HEK293 (cell line): ENCODE data around the gene NDUFB10.
A peak's percentile ranks its signal among the peaks of the same experiment; 100 is the strongest.

Experiments used
- CTCF ChIA-PET: fragments of 350-600 bp; formaldehyde crosslinking; extraction: SDS; loops from one replicate; lab custom pipeline; 2021; ENCODE audit warnings: antibody characterized with exemption; lab: Yijun Ruan, JAX
- POLR2A ChIA-PET: fragments of 300-600 bp; formaldehyde crosslinking; extraction: SDS; loops from one replicate; lab custom pipeline; 2020; ENCODE audit warnings: antibody characterized with exemption, inconsistent platforms; lab: Yijun Ruan, JAX
- H3K27ac ChIP-seq: fragments of 200-500 bp; sonication (Bioruptor generic); 2 replicates; pipeline ENCODE4 v1.5.1; 2014; ENCODE audit warnings: low read depth, low read length, control low read depth, inconsistent platforms; ENCODE audit errors: extremely low read depth
- H3K36me3 ChIP-seq, 2 experiments: fragments of 200-500 bp in 1 of 2; sonication (Bioruptor generic) in 1 of 2; 1 replicate in 1 of 2; 2 replicates in 1 of 2; pipeline ENCODE4 v1.5.1; 2014 to 2017; ENCODE audit warnings: inconsistent platforms in 2 of 2, low read length in 2 of 2; ENCODE audit not compliant: control insufficient read depth in 2 of 2, insufficient read depth in 1 of 2
- H3K4me1 ChIP-seq: fragments of 200-500 bp; sonication (Bioruptor generic); 2 replicates; pipeline ENCODE4 v1.5.1; 2014; ENCODE audit warnings: mild to moderate bottlenecking, low read length, inconsistent platforms; ENCODE audit not compliant: control insufficient read depth, insufficient read depth
- H3K4me3 ChIP-seq: 2 replicates; pipeline ENCODE4 v1.5.1; 2011; ENCODE audit warnings: low read depth, mild to moderate bottlenecking, control low read depth, low read length, moderate library complexity
- H3K9me3 ChIP-seq: fragments of 200-500 bp; sonication (Bioruptor generic); 2 replicates; pipeline ENCODE4 v1.5.1; 2014; ENCODE audit warnings: low read depth, low read length, inconsistent platforms; ENCODE audit not compliant: control insufficient read depth, insufficient read depth
- ATF2 ChIP-seq: fragments of 450-650 bp; formaldehyde crosslinking; IDR thresholded peaks from 2 replicates; pipeline ENCODE4 v1.5.1; 2016; ENCODE audit warnings: missing biosample characterization, missing genetic modification characterization, low read depth
- GLIS2 ChIP-seq: fragments of 450-650 bp; formaldehyde crosslinking; IDR thresholded peaks from 2 replicates; pipeline ENCODE4 v1.5.1; 2016; ENCODE audit warnings: missing biosample characterization, missing genetic modification characterization
- IKZF3 ChIP-seq: fragments of 450-650 bp; IDR thresholded peaks from 2 replicates; pipeline ENCODE4 v1.5.0; 2018; ENCODE audit warnings: missing biosample characterization, mild to moderate bottlenecking, missing genetic modification characterization, moderate library complexity
- KLF1 ChIP-seq: fragments of 450-650 bp; formaldehyde crosslinking; IDR thresholded peaks from 2 replicates; pipeline ENCODE4 v1.5.1; 2016; ENCODE audit warnings: missing biosample characterization, missing genetic modification characterization
- KLF16 ChIP-seq: fragments of 450-650 bp; formaldehyde crosslinking; IDR thresholded peaks from 2 replicates; pipeline ENCODE4 v1.5.1; 2017; ENCODE audit warnings: missing biosample characterization, missing genetic modification characterization
- KLF17 ChIP-seq: fragments of 450-650 bp; formaldehyde crosslinking; IDR thresholded peaks from 2 replicates; pipeline ENCODE4 v1.5.1; 2016; ENCODE audit warnings: missing biosample characterization, missing genetic modification characterization
- SCRT1 ChIP-seq: fragments of 450-650 bp; formaldehyde crosslinking; IDR thresholded peaks from 2 replicates; pipeline ENCODE4 v1.5.1; 2016; ENCODE audit warnings: missing biosample characterization, missing genetic modification characterization, borderline replicate concordance
- SCRT2 ChIP-seq: fragments of 450-650 bp; formaldehyde crosslinking; IDR thresholded peaks from 2 replicates; pipeline ENCODE4 v1.5.1; 2016; ENCODE audit warnings: missing biosample characterization, missing genetic modification characterization
- SP2 ChIP-seq: fragments of 450-650 bp; formaldehyde crosslinking; IDR thresholded peaks from 2 replicates; pipeline ENCODE4 v1.5.1; 2016; ENCODE audit warnings: missing biosample characterization, missing genetic modification characterization
- SP3 ChIP-seq: fragments of 450-650 bp; formaldehyde crosslinking; IDR thresholded peaks from 2 replicates; pipeline ENCODE4 v1.5.1; 2016; ENCODE audit warnings: missing biosample characterization, missing genetic modification characterization
- SP7 ChIP-seq: fragments of 450-650 bp; formaldehyde crosslinking; IDR thresholded peaks from 2 replicates; pipeline ENCODE4 v1.5.1; 2016; ENCODE audit warnings: missing biosample characterization, missing genetic modification characterization
- ZBTB21 ChIP-seq: fragments of 450-650 bp; formaldehyde crosslinking; IDR thresholded peaks from 2 replicates; pipeline ENCODE4 v1.5.1; 2017; ENCODE audit warnings: missing biosample characterization, missing genetic modification characterization
- ZEB2 ChIP-seq: fragments of 450-650 bp; formaldehyde crosslinking; IDR thresholded peaks from 2 replicates; pipeline ENCODE4 v1.5.1; 2016; ENCODE audit warnings: missing biosample characterization, missing genetic modification characterization
- ZFHX2 ChIP-seq: fragments of 450-650 bp; formaldehyde crosslinking; conservative IDR thresholded peaks from 2 replicates; pipeline ENCODE4 v1.5.1; 2016; ENCODE audit warnings: missing biosample characterization, missing genetic modification characterization
- ZFP69B ChIP-seq: fragments of 450-650 bp; formaldehyde crosslinking; IDR thresholded peaks from 2 replicates; pipeline ENCODE4 v1.5.1; 2016; ENCODE audit warnings: missing biosample characterization, missing genetic modification characterization
- ZIC2 ChIP-seq: fragments of 450-650 bp; formaldehyde crosslinking; IDR thresholded peaks from 2 replicates; pipeline ENCODE4 v1.5.1; 2016; ENCODE audit warnings: missing biosample characterization, missing genetic modification characterization
- ZNF157 ChIP-seq: fragments of 450-650 bp; formaldehyde crosslinking; IDR thresholded peaks from 2 replicates; pipeline ENCODE4 v1.5.1; 2016; ENCODE audit warnings: missing biosample characterization, missing genetic modification characterization
- ZNF266 ChIP-seq: fragments of 450-650 bp; formaldehyde crosslinking; IDR thresholded peaks from 2 replicates; pipeline ENCODE4 v1.5.1; 2016; ENCODE audit warnings: missing biosample characterization, missing genetic modification characterization, low read depth
- ZNF366 ChIP-seq: fragments of 450-650 bp; formaldehyde crosslinking; conservative IDR thresholded peaks from 2 replicates; pipeline ENCODE4 v1.5.1; 2016; ENCODE audit warnings: missing biosample characterization, missing genetic modification characterization
- ZNF391 ChIP-seq: fragments of 450-650 bp; formaldehyde crosslinking; IDR thresholded peaks from 2 replicates; pipeline ENCODE4 v1.5.1; 2016; ENCODE audit warnings: low read depth, missing biosample characterization, missing genetic modification characterization, borderline replicate concordance
- ZNF623 ChIP-seq: fragments of 450-650 bp; formaldehyde crosslinking; IDR thresholded peaks from 2 replicates; pipeline ENCODE4 v1.5.1; 2016; ENCODE audit warnings: missing biosample characterization, missing genetic modification characterization
- ZNF624 ChIP-seq: fragments of 450-650 bp; formaldehyde crosslinking; IDR thresholded peaks from 2 replicates; pipeline ENCODE4 v1.5.1; 2017; ENCODE audit warnings: missing biosample characterization, missing genetic modification characterization
- ZNF629 ChIP-seq: fragments of 450-650 bp; formaldehyde crosslinking; IDR thresholded peaks from 2 replicates; pipeline ENCODE4 v1.5.1; 2017; ENCODE audit warnings: missing biosample characterization, missing genetic modification characterization
- ZNF660 ChIP-seq: fragments of 450-650 bp; IDR thresholded peaks from 2 replicates; pipeline ENCODE4 v1.5.1; 2018; ENCODE audit warnings: missing biosample characterization, mild to moderate bottlenecking, missing genetic modification characterization
- ZNF76 ChIP-seq: fragments of 450-650 bp; formaldehyde crosslinking; IDR thresholded peaks from 2 replicates; pipeline ENCODE4; 2016; ENCODE audit warnings: low read depth, missing biosample characterization, missing genetic modification characterization, borderline replicate concordance
- ZXDB ChIP-seq: fragments of 450-650 bp; formaldehyde crosslinking; IDR thresholded peaks from 2 replicates; pipeline ENCODE4 v1.5.1; 2016; ENCODE audit warnings: missing biosample characterization, missing genetic modification characterization
- TF ChIP-seq, protein P1 (sequence below): fragments of 450-650 bp; formaldehyde crosslinking; IDR thresholded peaks from 2 replicates; pipeline ENCODE4 v1.5.0; 2017; ENCODE audit warnings: missing biosample characterization, missing genetic modification characterization, borderline replicate concordance
- TF ChIP-seq, protein P2 (sequence below): fragments of 450-650 bp; formaldehyde crosslinking; IDR thresholded peaks from 2 replicates; pipeline ENCODE4 v1.5.1; 2016; ENCODE audit warnings: missing biosample characterization, missing genetic modification characterization
- TF ChIP-seq, protein P3 (sequence below): fragments of 450-650 bp; formaldehyde crosslinking; IDR thresholded peaks from 2 replicates; pipeline ENCODE4 v1.5.1; 2016; ENCODE audit warnings: missing biosample characterization, missing genetic modification characterization

The NDUFB10 gene

GRCh38 chr16:2008009-2008526 lies 48.7 kb downstream of the NDUFB10 start:
- Histone ChIP-seq H3K4me1 (peaks cover 29% of the 10 kb centered on the region), H3K27ac (peak overlapping the region; percentile 97; the same call in 1 of the 2 replicates), H3K4me3 (peak overlapping the region; percentile 75), H3K36me3 (peaks cover 0 to 34% of the 10 kb centered on the region in 2 experiments; a peak in 1 of 3 replicates), H3K9me3 (no peaks in the 10 kb centered on the region)
- POLR2A ChIA-PET = interaction anchor here (0.8 to 2.7 kb wide), 6 partner anchors 9 to 147 kb away, joined by 3 to 17 read pairs (median 3); partner anchors contain the start of genes RPS2, TBL3 and TRAF7
- peak; percentile 77; the same call in 1 of the 2 replicates for TF ChIP-seq ZNF76 (tag by site-specific recombination)
- TF ChIP-seq ZNF391 (tag by site-specific recombination) = 0 out of 2 replicates have a peak, but pooled peaks have one; percentile 40
- no peak for TF ChIP-seq ZNF157
- TF ChIP-seq ZIC2 (tag by site-specific recombination) = peak; percentile 35; the same call in 1 of the 2 replicates
- peak; percentile 46; the same call in 1 of the 2 replicates for TF ChIP-seq SP3
- peak; percentile 71 for TF ChIP-seq ZNF629 (tag by site-specific recombination)
- TF ChIP-seq ZNF366 (tag by site-specific recombination) = peak; percentile 69
- TF ChIP-seq SP2 = no peak; the same call in 1 of the 2 replicates
- peak; percentile 99 for TF ChIP-seq SCRT1 (tag by site-specific recombination)
- TF ChIP-seq ZNF624 = no peak
- TF ChIP-seq KLF17 (tag by site-specific recombination) = peak; percentile 66
- TF ChIP-seq, protein P1, sequence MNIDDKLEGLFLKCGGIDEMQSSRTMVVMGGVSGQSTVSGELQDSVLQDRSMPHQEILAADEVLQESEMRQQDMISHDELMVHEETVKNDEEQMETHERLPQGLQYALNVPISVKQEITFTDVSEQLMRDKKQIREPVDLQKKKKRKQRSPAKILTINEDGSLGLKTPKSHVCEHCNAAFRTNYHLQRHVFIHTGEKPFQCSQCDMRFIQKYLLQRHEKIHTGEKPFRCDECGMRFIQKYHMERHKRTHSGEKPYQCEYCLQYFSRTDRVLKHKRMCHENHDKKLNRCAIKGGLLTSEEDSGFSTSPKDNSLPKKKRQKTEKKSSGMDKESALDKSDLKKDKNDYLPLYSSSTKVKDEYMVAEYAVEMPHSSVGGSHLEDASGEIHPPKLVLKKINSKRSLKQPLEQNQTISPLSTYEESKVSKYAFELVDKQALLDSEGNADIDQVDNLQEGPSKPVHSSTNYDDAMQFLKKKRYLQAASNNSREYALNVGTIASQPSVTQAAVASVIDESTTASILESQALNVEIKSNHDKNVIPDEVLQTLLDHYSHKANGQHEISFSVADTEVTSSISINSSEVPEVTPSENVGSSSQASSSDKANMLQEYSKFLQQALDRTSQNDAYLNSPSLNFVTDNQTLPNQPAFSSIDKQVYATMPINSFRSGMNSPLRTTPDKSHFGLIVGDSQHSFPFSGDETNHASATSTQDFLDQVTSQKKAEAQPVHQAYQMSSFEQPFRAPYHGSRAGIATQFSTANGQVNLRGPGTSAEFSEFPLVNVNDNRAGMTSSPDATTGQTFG (tag by site-specific recombination) = no peak
- TF ChIP-seq, protein P2, sequence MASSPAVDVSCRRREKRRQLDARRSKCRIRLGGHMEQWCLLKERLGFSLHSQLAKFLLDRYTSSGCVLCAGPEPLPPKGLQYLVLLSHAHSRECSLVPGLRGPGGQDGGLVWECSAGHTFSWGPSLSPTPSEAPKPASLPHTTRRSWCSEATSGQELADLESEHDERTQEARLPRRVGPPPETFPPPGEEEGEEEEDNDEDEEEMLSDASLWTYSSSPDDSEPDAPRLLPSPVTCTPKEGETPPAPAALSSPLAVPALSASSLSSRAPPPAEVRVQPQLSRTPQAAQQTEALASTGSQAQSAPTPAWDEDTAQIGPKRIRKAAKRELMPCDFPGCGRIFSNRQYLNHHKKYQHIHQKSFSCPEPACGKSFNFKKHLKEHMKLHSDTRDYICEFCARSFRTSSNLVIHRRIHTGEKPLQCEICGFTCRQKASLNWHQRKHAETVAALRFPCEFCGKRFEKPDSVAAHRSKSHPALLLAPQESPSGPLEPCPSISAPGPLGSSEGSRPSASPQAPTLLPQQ (tag by site-specific recombination) = peak; percentile 66
- peak; percentile 100 for TF ChIP-seq SCRT2 (tag by site-specific recombination)
- no peak for TF ChIP-seq ZNF266
- TF ChIP-seq ZXDB = 0 out of 2 replicates have a peak, but pooled peaks have one; percentile 30
- TF ChIP-seq ZFP69B (tag by site-specific recombination) = peak; percentile 38; the same call in 1 of the 2 replicates
- TF ChIP-seq ZBTB21 (tag by site-specific recombination) = peak; percentile 48; the same call in 1 of the 2 replicates
- 0 out of 2 replicates have a peak, but pooled peaks have one; percentile 60 for TF ChIP-seq ZNF660 (tag by site-specific recombination)
- peak; percentile 81 for TF ChIP-seq IKZF3 (tag by site-specific recombination)
- no peak for TF ChIP-seq ZFHX2
- TF ChIP-seq ATF2 (tag by site-specific recombination) = 0 out of 2 replicates have a peak, but pooled peaks have one; percentile 2
- TF ChIP-seq, protein P3, sequence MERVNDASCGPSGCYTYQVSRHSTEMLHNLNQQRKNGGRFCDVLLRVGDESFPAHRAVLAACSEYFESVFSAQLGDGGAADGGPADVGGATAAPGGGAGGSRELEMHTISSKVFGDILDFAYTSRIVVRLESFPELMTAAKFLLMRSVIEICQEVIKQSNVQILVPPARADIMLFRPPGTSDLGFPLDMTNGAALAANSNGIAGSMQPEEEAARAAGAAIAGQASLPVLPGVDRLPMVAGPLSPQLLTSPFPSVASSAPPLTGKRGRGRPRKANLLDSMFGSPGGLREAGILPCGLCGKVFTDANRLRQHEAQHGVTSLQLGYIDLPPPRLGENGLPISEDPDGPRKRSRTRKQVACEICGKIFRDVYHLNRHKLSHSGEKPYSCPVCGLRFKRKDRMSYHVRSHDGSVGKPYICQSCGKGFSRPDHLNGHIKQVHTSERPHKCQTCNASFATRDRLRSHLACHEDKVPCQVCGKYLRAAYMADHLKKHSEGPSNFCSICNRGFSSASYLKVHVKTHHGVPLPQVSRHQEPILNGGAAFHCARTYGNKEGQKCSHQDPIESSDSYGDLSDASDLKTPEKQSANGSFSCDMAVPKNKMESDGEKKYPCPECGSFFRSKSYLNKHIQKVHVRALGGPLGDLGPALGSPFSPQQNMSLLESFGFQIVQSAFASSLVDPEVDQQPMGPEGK (tag by site-specific recombination) = peak; percentile 79
- TF ChIP-seq ZEB2 = peak; percentile 59; the same call in 1 of the 2 replicates
- no peak for TF ChIP-seq ZNF623 (tag by site-specific recombination)
- peak; percentile 18; the same call in 1 of the 2 replicates for TF ChIP-seq GLIS2 (tag by site-specific recombination)
- TF ChIP-seq KLF1 (tag by site-specific recombination) = peak; percentile 80
- peak; percentile 52 for TF ChIP-seq KLF16 (tag by site-specific recombination)
- TF ChIP-seq SP7 (tag by site-specific recombination) = peak; percentile 30; the same call in 1 of the 2 replicates
- CTCF ChIA-PET = interaction anchor here (0.6 to 1.8 kb wide), 7 partner anchors 14 to 583 kb away, joined by 3 to 7 read pairs (median 4); no protein-coding TSS in a partner anchor
